ENCODE results near the gene RASA1.

RASA1 gene

GRCh38 chr5:87361031-87361445 is 93.4 kb downstream of the RASA1 start:
- no peak for DNase-seq (ENCODE audit: low read depth, low spot score)

- no peak for DNase-seq (ENCODE audit: low read depth, low spot score)
Measured at GRCh38 chr5:87361536-87362213, 94.0 kb downstream of the RASA1 start.

- DNase-seq (ENCODE audit: low read depth, low spot score): no peak
Measured at GRCh38 chr5:87367243-87367642, 99.6 kb downstream of the RASA1 start.

GRCh38 chr5:87368601-87369000 is 100.9 kb downstream of the RASA1 start:
- no peak for DNase-seq (ENCODE audit: low read depth, low spot score)

GRCh38 chr5:87369431-87369830 is 101.7 kb downstream of the RASA1 start:
- no peak for DNase-seq (ENCODE audit: low read depth, low spot score)

GRCh38 chr5:87372705-87373104 is 105.0 kb downstream of the RASA1 start:
- no peak for DNase-seq (ENCODE audit: low read depth, low spot score)

GRCh38 chr5:87382224-87382623 is 114.5 kb downstream of the RASA1 start:
- no peak for DNase-seq (ENCODE audit: low read depth, low spot score)

- DNase-seq (ENCODE audit: low read depth, low spot score): no peak
Measured at GRCh38 chr5:87383216-87383615, 115.5 kb downstream of the RASA1 start.

DNA sequence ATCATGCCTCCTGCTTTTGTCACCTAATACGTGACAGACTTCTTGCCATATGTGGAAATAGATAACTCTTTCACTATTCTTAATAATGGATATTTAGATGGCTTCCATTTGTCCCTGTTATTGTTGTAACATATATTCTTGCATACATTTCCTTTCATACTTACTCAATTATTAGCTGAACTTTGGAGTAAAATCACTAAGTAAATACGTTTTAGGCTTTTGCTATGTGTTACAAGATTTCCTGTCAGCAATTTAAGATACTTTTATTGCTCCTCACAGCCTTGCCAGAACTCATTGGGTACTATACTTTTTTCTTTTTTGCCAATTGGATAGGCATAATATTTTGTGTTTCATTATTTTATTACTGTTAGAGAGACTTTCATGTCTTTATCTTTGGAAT is 118.1 kb downstream of the RASA1 start:
- DNase-seq (ENCODE audit: low read depth, low spot score): no peak

GRCh38 chr5:87388129-87388528 is 120.4 kb downstream of the RASA1 start:
- no peak for DNase-seq (ENCODE audit: low read depth, low spot score)

GRCh38 chr5:87389296-87390034 is 121.8 kb downstream of the RASA1 start:
- no peak for DNase-seq (ENCODE audit: low read depth, low spot score)

DNA sequence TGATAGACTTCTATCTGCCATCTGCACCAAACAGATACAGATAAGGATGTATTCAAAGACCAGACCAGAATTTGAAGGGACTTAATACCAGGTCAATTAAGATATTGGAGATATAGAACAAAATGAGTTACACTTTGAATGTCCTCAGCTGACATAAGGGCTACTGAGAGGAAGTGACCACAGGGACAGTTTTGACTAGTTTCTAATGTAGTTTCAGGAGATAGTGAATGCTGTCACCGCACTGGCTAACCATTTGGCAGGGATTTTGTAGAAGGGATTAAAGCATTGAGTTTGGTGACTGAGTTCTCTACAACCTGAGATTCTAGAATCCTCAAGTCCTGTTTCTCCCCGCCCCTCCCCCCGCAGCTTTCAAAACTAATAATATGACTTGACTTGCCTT is 122.4 kb downstream of the RASA1 start:
- no peak for DNase-seq (ENCODE audit: low read depth, low spot score)

DNA sequence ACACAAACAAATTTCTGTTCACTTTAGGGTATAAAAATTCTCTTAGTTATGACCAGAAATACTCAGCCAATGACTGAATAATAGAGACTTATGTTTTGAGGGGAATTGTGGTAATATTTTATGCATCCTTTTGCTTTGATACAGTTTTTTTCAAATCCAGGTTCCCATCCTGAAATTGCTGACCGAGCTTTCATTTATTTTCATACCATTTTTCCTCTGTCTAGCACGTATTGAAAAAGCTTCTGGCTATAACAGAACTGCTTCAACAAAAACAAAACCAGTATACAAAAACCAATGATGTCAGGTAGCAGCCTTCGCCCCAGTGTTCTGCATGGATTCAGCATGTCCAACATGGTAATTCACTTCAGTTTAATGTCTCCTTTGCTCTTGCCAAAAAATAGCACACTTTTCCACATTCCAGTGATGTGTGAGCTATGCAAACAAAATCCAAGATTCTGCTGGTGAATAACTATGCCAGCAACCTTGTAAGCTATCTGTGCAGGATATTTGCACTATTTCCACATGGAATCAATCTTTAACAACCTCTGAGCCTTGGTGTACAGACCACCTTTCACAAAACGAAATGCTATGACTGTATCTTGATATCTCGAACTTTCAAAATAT is 123.0 kb downstream of the RASA1 start:
- no peak for DNase-seq (ENCODE audit: low read depth, low spot score)

DNA sequence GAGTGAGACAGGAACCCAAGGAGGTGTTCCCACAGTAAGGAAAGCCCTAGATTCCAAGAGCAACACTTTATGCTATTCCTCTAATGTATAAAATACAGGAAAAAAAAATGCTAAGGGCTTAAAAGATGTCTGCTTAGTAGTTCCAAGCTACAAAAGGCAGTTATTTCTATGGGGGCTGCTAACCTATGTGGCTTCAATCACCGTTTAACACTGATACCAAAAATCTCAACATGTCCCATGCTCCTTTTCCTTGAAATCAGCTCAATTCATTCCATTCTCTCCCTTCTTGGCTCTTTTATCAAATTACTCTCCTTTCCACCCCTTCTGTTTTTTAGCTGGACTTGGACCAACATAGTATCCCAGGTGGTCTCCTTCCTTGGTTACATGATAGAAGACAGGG is 124.5 kb downstream of the RASA1 start:
- no peak for DNase-seq (ENCODE audit: low read depth, low spot score)

- no peak for DNase-seq (ENCODE audit: low read depth, low spot score)
Measured at GRCh38 chr5:87392801-87393200, 125.1 kb downstream of the RASA1 start.

DNA sequence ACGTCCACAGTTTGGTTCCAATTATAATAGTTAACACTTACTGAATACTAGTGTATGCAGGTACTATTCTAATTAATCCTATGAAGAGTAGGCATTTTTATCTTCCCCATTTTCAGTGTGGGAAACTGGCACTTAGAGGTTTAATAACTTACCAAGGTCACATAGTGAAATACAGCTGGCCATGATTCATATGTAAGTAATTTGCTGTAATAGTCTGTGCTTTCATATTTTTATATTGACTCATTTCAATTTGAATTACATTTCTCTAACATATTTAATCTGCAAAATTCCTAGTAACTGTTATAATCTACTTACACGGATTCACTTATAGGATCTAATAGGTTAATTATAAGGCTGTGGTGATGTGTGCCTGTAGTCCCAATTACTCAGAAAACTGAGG is 125.6 kb downstream of the RASA1 start:
- no peak for DNase-seq (ENCODE audit: low read depth, low spot score)

GRCh38 chr5:87394411-87395165 is 126.9 kb downstream of the RASA1 start:
- DNase-seq (ENCODE audit: low read depth, low spot score): no peak

DNA sequence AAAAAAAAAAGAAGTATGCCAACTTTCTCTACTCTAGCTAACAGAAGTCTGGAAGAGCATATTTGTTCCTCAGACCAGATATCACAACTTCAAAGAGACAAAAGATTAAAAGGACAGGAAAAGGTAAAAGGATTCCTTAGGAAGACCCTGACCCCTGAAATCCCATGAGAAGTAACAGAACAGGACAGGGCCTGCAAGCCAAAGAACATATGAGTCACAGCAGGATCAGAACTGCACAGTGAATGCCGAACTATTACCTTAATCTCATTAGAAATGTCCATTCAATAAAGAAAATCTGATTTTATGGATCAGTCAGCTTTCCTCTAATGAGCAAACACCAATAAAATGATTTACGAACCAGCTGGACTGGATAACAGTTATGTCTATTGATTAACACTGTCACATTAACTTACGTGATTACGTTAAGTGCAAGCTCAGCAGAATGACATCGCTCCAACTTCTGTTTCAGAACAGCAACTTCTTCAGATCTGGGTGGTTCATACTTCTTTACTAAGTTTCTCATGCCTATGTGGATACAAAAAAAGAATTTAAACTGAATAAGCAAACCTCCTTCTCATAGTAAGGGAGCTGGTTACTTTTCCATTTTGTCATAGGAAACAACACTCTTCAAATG is 131.4 kb downstream of the RASA1 start:
- DNase-seq (ENCODE audit: low read depth, low spot score): no peak

DNA sequence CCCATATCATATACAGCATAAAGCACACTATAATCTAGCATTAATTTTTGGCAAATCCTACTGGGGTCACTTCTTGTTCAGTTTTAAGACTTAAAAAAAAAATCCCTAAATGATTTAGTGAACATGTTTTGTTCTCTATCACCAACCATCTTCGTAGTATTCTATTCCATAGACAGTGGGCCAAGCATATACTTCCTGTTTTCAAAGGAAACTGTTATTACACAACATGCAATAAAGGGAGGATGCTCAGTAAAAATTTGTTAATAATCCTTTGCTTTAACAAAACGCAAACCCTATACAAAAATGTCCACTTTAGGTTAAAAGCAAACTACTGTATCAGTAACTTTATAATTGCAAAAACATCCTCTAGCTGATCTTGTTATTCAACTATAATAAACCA is 132.0 kb downstream of the RASA1 start:
- DNase-seq (ENCODE audit: low read depth, low spot score): no peak

GRCh38 chr5:87400305-87400899 is 132.7 kb downstream of the RASA1 start:
- DNase-seq (ENCODE audit: low read depth, low spot score): no peak

GRCh38 chr5:87401626-87402025 is 133.9 kb downstream of the RASA1 start:
- no peak for DNase-seq (ENCODE audit: low read depth, low spot score)

Measured in activated CD4-positive, CD25-positive, alpha-beta regulatory T cell treated with anti-CD3 and anti-CD28 coated beads, Interleukin-2, amount 50 U/mL, for 16 hours (primary cell).